Gastroesophageal sphincter (tissue), 4 donors: Measurements from ENCODE around the gene SSBP3. TPM values are rescaled to one million over a fixed set of nuclear protein-coding genes. Genes with fewer than 3 reads are reported as not detected.

ENCODE experiments used
- ATAC-seq: fragments of 150-250 bp; one replicate; pipeline ENCODE4 v1.9.1; 2016; ENCODE audit warnings: mild to moderate bottlenecking, moderate library complexity
- H3K27ac ChIP-seq, 4 donors: fragments of 200-600 bp; sonication (generic) in 3 of 4; 1 replicate in 3 of 4; 2 replicates in 1 of 4; pipeline ENCODE4 v1.5.1; 2016 to 2019
- H3K27me3 ChIP-seq: fragments of 200-600 bp; sonication (generic); one replicate; pipeline ENCODE4 v1.5.1; 2019
- H3K36me3 ChIP-seq, 2 donors: fragments of 200-600 bp; sonication (generic); one replicate each; pipeline ENCODE4 v1.5.1; 2019; ENCODE audit warnings: control low read depth in 1 of 2
- H3K4me1 ChIP-seq, 3 donors: fragments of 200-600 bp; sonication (generic); 1 replicate in 2 of 3; 2 replicates in 1 of 3; pipeline ENCODE4 v1.5.1; 2016 to 2019; ENCODE audit warnings: control low read depth in 2 of 3
- H3K4me3 ChIP-seq, 2 donors: fragments of 200-600 bp; sonication (generic); one replicate each; pipeline ENCODE4 v1.5.1; 2019; ENCODE audit warnings: mild to moderate bottlenecking in 1 of 2, moderate library complexity in 1 of 2
- H3K9me3 ChIP-seq, 3 donors: fragments of 200-600 bp; sonication (generic); one replicate each; pipeline ENCODE4 v1.5.1; 2017 to 2019; ENCODE audit warnings: control low read depth in 2 of 3
- CTCF ChIP-seq, 4 experiments: fragments of 200-600 bp in 2 of 4; fragments of 450-650 bp in 2 of 4; sonication (generic) in 1 of 4; IDR thresholded peaks; one replicate each; pipeline ENCODE4 v1.5.1; 2017 to 2019; ENCODE audit warnings: antibody characterized with exemption in 4 of 4, mild to moderate bottlenecking in 2 of 4, moderate library complexity in 2 of 4
- EP300 ChIP-seq: sonication (generic); formaldehyde crosslinking; IDR thresholded peaks from one replicate; pipeline ENCODE4 v1.6.1; 2017; ENCODE audit warnings: antibody characterized with exemption, mild to moderate bottlenecking
- POLR2A ChIP-seq, 2 donors: fragments of 450-650 bp; IDR thresholded peaks; one replicate each; pipeline ENCODE4 v1.6.1; 2017; ENCODE audit warnings: antibody characterized with exemption in 2 of 2, mild to moderate bottlenecking in 2 of 2, moderate library complexity in 1 of 2
- POLR2AphosphoS5 ChIP-seq: sonication (generic); formaldehyde crosslinking; IDR thresholded peaks from one replicate; pipeline ENCODE4 v1.6.1; 2017; ENCODE audit warnings: antibody characterized with exemption
- WGBS, 2 donors: methylation state at CpG; one replicate each; pipeline ENCODE4 v1.1.5; 2018; ENCODE audit warnings: low coverage in 1 of 2; 5-methylcytosine and 5-hydroxymethylcytosine counted together
- total RNA-seq, 4 donors: library from RNA; depleted of rRNA; stranded (reverse); fragments of >200 nt; gene quantifications; one replicate each; pipeline ENCODE4 v1.1.0, GENCODE V29; 2016

Gene SSBP3
- total RNA-seq, 4 donors from 2014 or later = 40.8 to 46.7 (median 45.5) TPM

DNA sequence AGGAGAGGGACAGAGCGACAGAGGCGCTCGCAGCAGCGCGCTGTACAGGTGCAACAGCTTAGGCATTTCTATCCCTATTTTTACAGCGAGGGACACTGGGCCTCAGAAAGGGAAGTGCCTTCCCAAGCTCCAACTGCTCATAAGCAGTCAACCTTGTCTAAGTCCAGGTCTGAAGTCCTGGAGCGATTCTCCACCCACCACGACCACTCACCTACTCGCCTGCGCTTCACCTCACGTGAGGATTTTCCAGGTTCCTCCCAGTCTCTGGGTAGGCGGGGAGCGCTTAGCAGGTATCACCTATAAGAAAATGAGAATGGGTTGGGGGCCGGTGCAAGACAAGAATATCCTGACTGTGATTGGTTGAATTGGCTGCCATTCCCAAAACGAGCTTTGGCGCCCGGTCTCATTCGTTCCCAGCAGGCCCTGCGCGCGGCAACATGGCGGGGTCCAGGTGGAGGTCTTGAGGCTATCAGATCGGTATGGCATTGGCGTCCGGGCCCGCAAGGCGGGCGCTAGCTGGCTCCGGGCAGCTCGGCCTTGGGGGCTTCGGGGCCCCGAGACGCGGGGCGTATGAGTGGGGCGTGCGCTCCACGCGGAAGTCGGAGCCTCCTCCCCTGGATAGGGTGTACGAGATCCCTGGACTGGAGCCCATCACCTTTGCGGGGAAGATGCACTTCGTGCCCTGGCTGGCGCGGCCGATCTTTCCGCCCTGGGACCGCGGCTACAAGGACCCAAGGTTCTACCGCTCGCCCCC, 206.3 kb downstream of the SSBP3 start, which contains the start of the genes CYB5RL and MRPL37:
CYB5RL (minus strand) TSS at position 266 of the 754 bp plus-strand sequence. CDS start 4,414 bp downstream, outside the sequence.
MRPL37 (plus strand) TSS at position 403 of the 754 bp plus-strand sequence; CDS start at position 480, 77 bp downstream.
- peaks cover 0 to 32% of the 10 kb centered on the region in 2 donors for H3K36me3 ChIP-seq
- H3K4me3 ChIP-seq = peak within 1 kb of the TSS; percentile 80 to 83
- H3K9me3 ChIP-seq = no peaks in the 10 kb centered on the region
- H3K4me1 ChIP-seq = peaks cover 0 to 42% (median 17%) of the 10 kb centered on the region in 3 donors
- WGBS, 2 donors = 0 to 3% methylated on average over 9 to 13 of the region's 51 CpGs
- H3K27ac ChIP-seq = peak within 1 kb of the TSS; percentile 1 to 90 (median 80)
- TF ChIP-seq CTCF (IDR thresholded peaks at IDR 0.05) (peak in 1 of 4 experiments; percentile 7), POLR2A (IDR thresholded peaks at IDR 0.05) (peak; percentile 23 to 42), EP300 (no peak), POLR2AphosphoS5 (peak; percentile 71)
- H3K27me3 ChIP-seq = no peaks in the 10 kb centered on the region
- peak; percentile 99 for ATAC-seq

GRCh38 chr1:54199151-54199764, 206.9 kb downstream of the SSBP3 start:
- no peaks in the 10 kb centered on the region for H3K9me3 ChIP-seq
- H3K27me3 ChIP-seq = no peaks in the 10 kb centered on the region
- H3K4me1 ChIP-seq = peaks cover 0 to 42% (median 17%) of the 10 kb centered on the region in 3 donors
- peaks cover 0 to 32% of the 10 kb centered on the region in 2 donors for H3K36me3 ChIP-seq
- TF ChIP-seq POLR2AphosphoS5 (no peak), POLR2A (IDR thresholded peaks at IDR 0.05) (no peak), CTCF (IDR thresholded peaks at IDR 0.05) (no peak), EP300 (no peak)
- peak overlapping the region; percentile 1 to 90 (median 80) for H3K27ac ChIP-seq
- 19 to 56% methylated on average over 3 to 14 of the region's 17 CpGs for WGBS, 2 donors
- no peak for ATAC-seq
- peak overlapping the region; percentile 80 to 83 for H3K4me3 ChIP-seq

GRCh38 chr1:54193453-54193852, 212.7 kb downstream of the SSBP3 start:
- Histone ChIP-seq H3K4me1 (no peaks in the 10 kb centered on the region), H3K4me3 (no peak overlapping the region), H3K36me3 (peaks cover 0 to 78% of the 10 kb centered on the region in 2 donors), H3K27ac (no peak overlapping the region), H3K27me3 (no peaks in the 10 kb centered on the region), H3K9me3 (no peaks in the 10 kb centered on the region)
- no peak for TF ChIP-seq CTCF (IDR thresholded peaks at IDR 0.05)
- no peak for TF ChIP-seq EP300
- TF ChIP-seq POLR2AphosphoS5 = no peak
- TF ChIP-seq POLR2A (IDR thresholded peaks at IDR 0.05) = no peak
- 83 to 90% methylated on average over 3 to 5 of the region's 5 CpGs for WGBS, 2 donors
- ATAC-seq = no peak

GRCh38 chr1:54191525-54191924, 214.7 kb downstream of the SSBP3 start:
- no peak for TF ChIP-seq EP300
- TF ChIP-seq POLR2AphosphoS5 = no peak
- TF ChIP-seq CTCF (IDR thresholded peaks at IDR 0.05) = no peak
- no peak for TF ChIP-seq POLR2A (IDR thresholded peaks at IDR 0.05)
- Histone ChIP-seq H3K4me3 (no peak overlapping the region), H3K27me3 (no peaks in the 10 kb centered on the region), H3K4me1 (no peaks in the 10 kb centered on the region), H3K9me3 (no peaks in the 10 kb centered on the region), H3K36me3 (peaks cover 0 to 94% of the 10 kb centered on the region in 2 donors), H3K27ac (no peak overlapping the region)
- ATAC-seq = no peak
- WGBS, 2 donors = 100% methylated on average over 1 of the region's 1 CpG; no CpG with 5 or more reads in 1 of the 2 donors
